ENCODE results near the gene GRIA3. TPM values are rescaled to one million over a fixed set of nuclear protein-coding genes. Genes with fewer than 3 reads are reported as not detected.
"Not testable (repeated sequence)": the region's sequence is repeated elsewhere in the genome, so short reads cannot be mapped to it uniquely, and the experiment has no call there.

The GRIA3 gene
- total and polyA plus RNA-seq, 7 donors: 0.07 to 3.0 (median 0.82) TPM; not detected in 2

- no peaks in the 10 kb centered on the region for H3K4me1 ChIP-seq
- no peaks in the 10 kb centered on the region for H3K27me3 ChIP-seq
- H3K27ac ChIP-seq: no peak overlapping the region
- TF ChIP-seq, protein P1, sequence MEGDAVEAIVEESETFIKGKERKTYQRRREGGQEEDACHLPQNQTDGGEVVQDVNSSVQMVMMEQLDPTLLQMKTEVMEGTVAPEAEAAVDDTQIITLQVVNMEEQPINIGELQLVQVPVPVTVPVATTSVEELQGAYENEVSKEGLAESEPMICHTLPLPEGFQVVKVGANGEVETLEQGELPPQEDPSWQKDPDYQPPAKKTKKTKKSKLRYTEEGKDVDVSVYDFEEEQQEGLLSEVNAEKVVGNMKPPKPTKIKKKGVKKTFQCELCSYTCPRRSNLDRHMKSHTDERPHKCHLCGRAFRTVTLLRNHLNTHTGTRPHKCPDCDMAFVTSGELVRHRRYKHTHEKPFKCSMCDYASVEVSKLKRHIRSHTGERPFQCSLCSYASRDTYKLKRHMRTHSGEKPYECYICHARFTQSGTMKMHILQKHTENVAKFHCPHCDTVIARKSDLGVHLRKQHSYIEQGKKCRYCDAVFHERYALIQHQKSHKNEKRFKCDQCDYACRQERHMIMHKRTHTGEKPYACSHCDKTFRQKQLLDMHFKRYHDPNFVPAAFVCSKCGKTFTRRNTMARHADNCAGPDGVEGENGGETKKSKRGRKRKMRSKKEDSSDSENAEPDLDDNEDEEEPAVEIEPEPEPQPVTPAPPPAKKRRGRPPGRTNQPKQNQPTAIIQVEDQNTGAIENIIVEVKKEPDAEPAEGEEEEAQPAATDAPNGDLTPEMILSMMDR (IDR thresholded peaks at IDR 0.05): no peak
- TF ChIP-seq POLR2AphosphoS5 (IDR thresholded peaks at IDR 0.05): no peak
- no peak for TF ChIP-seq POLR2A (IDR thresholded peaks at IDR 0.05)
- TF ChIP-seq EP300 (IDR thresholded peaks at IDR 0.05): no peak
- H3K4me3 ChIP-seq: no peak overlapping the region
- H3K9me3 ChIP-seq: no peaks in the 10 kb centered on the region
- WGBS, 2 donors: 83 to 85% methylated on average over 2 of the region's 2 CpGs
- no peaks in the 10 kb centered on the region for H3K36me3 ChIP-seq
- intact Hi-C loops (cut with DNase I): no loop called here
- DNase-seq: no peak
Measured at GRCh38 chrX:123350226-123350625, 166.1 kb downstream of the GRIA3 start.

- TF ChIP-seq EP300 (IDR thresholded peaks at IDR 0.05): no peak
- TF ChIP-seq, protein P1 (IDR thresholded peaks at IDR 0.05): no peak
- Histone ChIP-seq H3K4me1 (no peaks in the 10 kb centered on the region), H3K27me3 (no peaks in the 10 kb centered on the region), H3K36me3 (no peaks in the 10 kb centered on the region), H3K9me3 (no peaks in the 10 kb centered on the region), H3K27ac (no peak overlapping the region), H3K4me3 (no peak overlapping the region)
- intact Hi-C loops (cut with DNase I): no loop called here
- DNase-seq: no peak
Measured at GRCh38 chrX:123357941-123358340, 173.9 kb downstream of the GRIA3 start.

- Histone ChIP-seq H3K9me3 (no peaks in the 10 kb centered on the region), H3K27me3 (no peaks in the 10 kb centered on the region), H3K36me3 (no peaks in the 10 kb centered on the region), H3K4me1 (no peaks in the 10 kb centered on the region), H3K27ac (no peak overlapping the region), H3K4me3 (no peak overlapping the region)
- no peak for DNase-seq
- TF ChIP-seq POLR2A (IDR thresholded peaks at IDR 0.05): no peak
- TF ChIP-seq, protein P1 (IDR thresholded peaks at IDR 0.05): no peak
- no peak for TF ChIP-seq EP300 (IDR thresholded peaks at IDR 0.05)
- no peak for TF ChIP-seq POLR2AphosphoS5 (IDR thresholded peaks at IDR 0.05)
- intact Hi-C loops (cut with DNase I): no loop called here
- 88 to 94% methylated on average over 4 of the region's 4 CpGs for WGBS, 2 donors
Measured at GRCh38 chrX:123358457-123358856, 174.4 kb downstream of the GRIA3 start.

DNA sequence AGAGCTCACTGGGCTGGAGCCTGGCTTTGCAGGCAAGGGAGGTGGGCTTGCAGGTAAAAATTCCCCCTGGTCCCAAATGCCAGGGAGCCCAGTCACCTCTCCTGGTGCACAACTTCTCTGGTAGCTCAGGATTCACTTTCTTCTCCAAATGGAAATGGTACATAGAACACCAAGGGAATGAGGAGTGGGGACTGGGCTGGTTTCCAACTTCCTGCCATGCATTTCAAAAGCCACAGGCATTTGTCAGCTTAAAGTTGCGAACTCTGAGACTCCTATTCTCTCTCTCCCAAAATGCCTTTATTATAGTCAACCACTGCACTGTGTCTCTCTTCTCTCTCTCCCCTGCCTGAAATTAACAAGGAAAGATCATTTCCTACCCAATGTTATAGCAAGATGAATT, 177.3 kb downstream of the GRIA3 start:
- Histone ChIP-seq H3K27ac (no peak overlapping the region), H3K4me3 (no peak overlapping the region), H3K36me3 (no peaks in the 10 kb centered on the region), H3K27me3 (no peaks in the 10 kb centered on the region), H3K9me3 (no peaks in the 10 kb centered on the region), H3K4me1 (no peaks in the 10 kb centered on the region)
- TF ChIP-seq POLR2A (IDR thresholded peaks at IDR 0.05): no peak
- TF ChIP-seq POLR2AphosphoS5 (IDR thresholded peaks at IDR 0.05): no peak
- no peak for TF ChIP-seq EP300 (IDR thresholded peaks at IDR 0.05)
- TF ChIP-seq, protein P1 (IDR thresholded peaks at IDR 0.05): no peak
- 74% methylated on average over 1 of the region's 1 CpG for WGBS, 2 donors
- intact Hi-C loops (cut with DNase I): no loop called here
- no peak for DNase-seq

DNA sequence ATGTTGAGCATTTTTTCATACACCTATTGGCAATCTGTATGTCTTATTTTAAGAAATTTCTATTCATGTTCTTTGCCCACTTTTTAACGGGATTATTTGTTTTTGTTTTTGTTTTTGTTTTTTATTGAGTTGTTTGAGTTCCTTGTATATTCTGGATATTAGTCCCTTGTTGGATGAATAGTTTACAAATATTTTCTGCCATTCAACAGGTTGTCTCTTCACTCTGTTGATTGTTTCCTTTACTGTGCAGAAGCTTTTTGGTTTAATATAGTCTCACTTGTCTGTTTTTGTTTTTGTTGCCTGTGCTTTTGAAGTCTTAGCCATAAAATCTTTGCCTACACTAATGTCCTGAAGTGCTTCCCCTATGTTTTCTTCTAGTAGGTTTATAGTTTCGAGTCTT, 202.1 kb downstream of the GRIA3 start:
- H3K27me3 ChIP-seq; H3K27ac ChIP-seq; H3K4me3 ChIP-seq; H3K36me3 ChIP-seq; intact Hi-C loops (cut with DNase I); H3K4me1 ChIP-seq; H3K9me3 ChIP-seq; DNase-seq: not testable (repeated sequence)
- 73 to 76% methylated on average over 2 of the region's 2 CpGs for WGBS, 2 donors

Measured in sigmoid colon (tissue), 7 donors.